Measurements from ENCODE around the gene TRPC4.

The TRPC4 gene

GRCh38 chr13:37791699-37792098 is 77.9 kb downstream of the TRPC4 start:
- Histone ChIP-seq H3K9me2 (replicated peaks; ENCODE audit: insufficient read depth, low read length) (no peaks in the 10 kb centered on the region), H3K27me3 (replicated peaks; ENCODE audit: insufficient read depth, low read length) (no peaks in the 10 kb centered on the region), H3K4me1 (ENCODE audit: low read length) (no peaks in the 10 kb centered on the region), H3K36me3 (replicated peaks; ENCODE audit: insufficient read depth, low read length) (no peaks in the 10 kb centered on the region), H3K9ac (ENCODE audit: low read length) (no peak overlapping the region), H2AFZ (ENCODE audit: low read length) (no peak overlapping the region), H3K4me2 (ENCODE audit: low read depth, low read length) (no peak overlapping the region), H3K9me3 (replicated peaks; ENCODE audit: insufficient read depth, low read length) (no peaks in the 10 kb centered on the region), H4K20me1 (ENCODE audit: insufficient read depth, low read length) (no peaks in the 10 kb centered on the region), H3F3A (ENCODE audit: insufficient read depth, low read length) (no peaks in the 10 kb centered on the region), H3K4me3 (ENCODE audit: low read length) (no peak overlapping the region), H3K27ac (ENCODE audit: low read length) (no peak overlapping the region), H3K79me2 (ENCODE audit: low read length) (no peaks in the 10 kb centered on the region)
- TF ChIP-seq CTCF (IDR thresholded peaks at IDR 0.05; ENCODE audit: low read length) (no peak), EZH2 (optimal IDR thresholded peaks at IDR 0.05; ENCODE audit: low read depth, low read length) (no peak), EZH2phosphoT487 (IDR thresholded peaks at IDR 0.05; ENCODE audit: low read length) (no peak)
- no peak for DNase-seq

DNA sequence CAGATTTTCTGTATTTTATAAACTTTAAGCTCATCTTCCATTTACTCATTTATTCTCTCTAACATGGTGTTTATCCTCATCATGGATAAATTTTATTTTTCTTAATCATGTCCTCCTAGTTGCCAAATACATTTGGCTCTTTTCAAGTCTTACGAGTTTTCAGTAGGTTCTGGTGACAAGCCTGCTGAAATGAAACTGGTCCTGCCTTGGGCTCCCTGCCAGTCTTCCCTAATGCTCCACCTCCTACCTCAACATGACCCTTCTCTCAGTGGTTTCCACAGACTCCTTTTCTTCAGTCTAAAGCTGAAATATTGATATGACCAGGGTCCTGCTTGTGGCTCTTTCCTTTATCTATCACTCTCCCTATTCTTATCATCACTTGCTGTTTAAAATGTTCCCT is 81.2 kb downstream of the TRPC4 start:
- Histone ChIP-seq H3K9ac (ENCODE audit: low read length) (no peak overlapping the region), H2AFZ (ENCODE audit: low read length) (no peak overlapping the region), H3K36me3 (replicated peaks; ENCODE audit: insufficient read depth, low read length) (no peaks in the 10 kb centered on the region), H3F3A (ENCODE audit: insufficient read depth, low read length) (no peaks in the 10 kb centered on the region), H3K79me2 (ENCODE audit: low read length) (no peaks in the 10 kb centered on the region), H3K9me3 (replicated peaks; ENCODE audit: insufficient read depth, low read length) (no peaks in the 10 kb centered on the region), H3K4me1 (ENCODE audit: low read length) (no peaks in the 10 kb centered on the region), H3K4me2 (ENCODE audit: low read depth, low read length) (no peak overlapping the region), H3K27me3 (replicated peaks; ENCODE audit: insufficient read depth, low read length) (no peaks in the 10 kb centered on the region), H4K20me1 (ENCODE audit: insufficient read depth, low read length) (no peaks in the 10 kb centered on the region), H3K4me3 (ENCODE audit: low read length) (no peak overlapping the region), H3K9me2 (replicated peaks; ENCODE audit: insufficient read depth, low read length) (no peaks in the 10 kb centered on the region), H3K27ac (ENCODE audit: low read length) (no peak overlapping the region)
- DNase-seq, result no peak
- TF ChIP-seq CTCF (IDR thresholded peaks at IDR 0.05; ENCODE audit: low read length) (no peak), EZH2phosphoT487 (IDR thresholded peaks at IDR 0.05; ENCODE audit: low read length) (no peak), EZH2 (optimal IDR thresholded peaks at IDR 0.05; ENCODE audit: low read depth, low read length) (no peak)

DNA sequence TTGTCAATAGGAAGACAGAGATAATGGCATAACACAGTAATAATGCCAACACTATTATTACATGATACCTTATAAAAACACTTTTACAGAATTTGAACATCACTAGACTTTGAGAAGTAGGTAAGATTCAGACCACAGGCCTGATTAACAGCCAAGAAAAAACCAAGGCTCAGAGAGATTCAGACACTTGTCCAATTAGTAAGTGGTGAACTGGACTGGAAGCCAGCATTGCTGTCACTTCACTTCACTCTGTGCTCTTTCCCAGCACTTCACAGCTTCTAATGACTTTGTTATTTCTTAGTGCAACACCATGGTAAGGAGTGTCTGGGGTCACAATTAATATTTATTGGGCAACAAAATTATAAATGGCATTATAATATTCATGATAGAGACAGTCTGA is 91.9 kb downstream of the TRPC4 start:
- DNase-seq, result no peak
- Histone ChIP-seq H3K79me2 (ENCODE audit: low read length) (no peaks in the 10 kb centered on the region), H4K20me1 (ENCODE audit: insufficient read depth, low read length) (no peaks in the 10 kb centered on the region), H3K36me3 (replicated peaks; ENCODE audit: insufficient read depth, low read length) (no peaks in the 10 kb centered on the region), H3K4me3 (ENCODE audit: low read length) (no peak overlapping the region), H3K9me2 (replicated peaks; ENCODE audit: insufficient read depth, low read length) (no peaks in the 10 kb centered on the region), H3K4me2 (ENCODE audit: low read depth, low read length) (no peak overlapping the region), H3K27me3 (replicated peaks; ENCODE audit: insufficient read depth, low read length) (no peaks in the 10 kb centered on the region), H3K9me3 (replicated peaks; ENCODE audit: insufficient read depth, low read length) (no peaks in the 10 kb centered on the region), H3K4me1 (ENCODE audit: low read length) (no peaks in the 10 kb centered on the region), H3F3A (ENCODE audit: insufficient read depth, low read length) (no peaks in the 10 kb centered on the region), H3K9ac (ENCODE audit: low read length) (no peak overlapping the region), H2AFZ (ENCODE audit: low read length) (no peak overlapping the region), H3K27ac (ENCODE audit: low read length) (no peak overlapping the region)
- no peak for TF ChIP-seq CTCF (IDR thresholded peaks at IDR 0.05; ENCODE audit: low read length)

DNA sequence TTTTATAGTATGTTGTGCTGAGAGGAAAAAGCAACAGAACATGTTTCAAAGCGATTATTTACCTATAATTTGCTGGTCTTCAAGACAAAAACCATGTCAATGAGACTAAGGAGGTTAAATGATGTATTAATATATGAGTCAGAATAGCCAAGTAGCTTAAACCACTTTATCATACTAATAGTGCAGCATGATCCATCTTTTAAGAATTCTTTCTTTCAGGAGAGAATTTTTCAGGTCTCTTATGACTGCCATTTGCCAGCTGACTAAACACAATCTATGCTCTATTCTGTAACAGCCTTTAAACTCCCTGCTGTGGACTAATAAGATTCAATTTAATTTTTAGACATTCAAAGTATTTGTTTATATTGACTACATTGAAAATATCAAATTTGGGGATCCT is 93.7 kb downstream of the TRPC4 start:
- Histone ChIP-seq H3K27me3 (replicated peaks; ENCODE audit: insufficient read depth, low read length) (no peaks in the 10 kb centered on the region), H3K4me3 (ENCODE audit: low read length) (no peak overlapping the region), H3K9ac (ENCODE audit: low read length) (no peak overlapping the region), H3K9me3 (replicated peaks; ENCODE audit: insufficient read depth, low read length) (no peaks in the 10 kb centered on the region), H2AFZ (ENCODE audit: low read length) (no peak overlapping the region), H3K36me3 (replicated peaks; ENCODE audit: insufficient read depth, low read length) (no peaks in the 10 kb centered on the region), H3K9me2 (replicated peaks; ENCODE audit: insufficient read depth, low read length) (no peaks in the 10 kb centered on the region), H3F3A (ENCODE audit: insufficient read depth, low read length) (no peaks in the 10 kb centered on the region), H3K4me2 (ENCODE audit: low read depth, low read length) (no peak overlapping the region), H3K4me1 (ENCODE audit: low read length) (no peaks in the 10 kb centered on the region), H3K27ac (ENCODE audit: low read length) (no peak overlapping the region), H3K79me2 (ENCODE audit: low read length) (no peaks in the 10 kb centered on the region), H4K20me1 (ENCODE audit: insufficient read depth, low read length) (no peaks in the 10 kb centered on the region)
- no peak for DNase-seq
- no peak for TF ChIP-seq EZH2 (optimal IDR thresholded peaks at IDR 0.05; ENCODE audit: low read depth, low read length)
- TF ChIP-seq EZH2phosphoT487 (IDR thresholded peaks at IDR 0.05; ENCODE audit: low read length), result no peak
- TF ChIP-seq CTCF (IDR thresholded peaks at IDR 0.05; ENCODE audit: low read length), result no peak

Data from MM.1S (cell line).